ENCODE measurements around the gene CDC42BPA. TPM values are rescaled to one million over a fixed set of nuclear protein-coding genes. Genes with fewer than 3 reads are reported as not detected.

The CDC42BPA gene
- total and polyA plus RNA-seq, 2 of the 13 experiments (the other 11 are each of a cell fraction or from before 2014, with no cell fraction given): 6.5 to 16.0 TPM

DNA sequence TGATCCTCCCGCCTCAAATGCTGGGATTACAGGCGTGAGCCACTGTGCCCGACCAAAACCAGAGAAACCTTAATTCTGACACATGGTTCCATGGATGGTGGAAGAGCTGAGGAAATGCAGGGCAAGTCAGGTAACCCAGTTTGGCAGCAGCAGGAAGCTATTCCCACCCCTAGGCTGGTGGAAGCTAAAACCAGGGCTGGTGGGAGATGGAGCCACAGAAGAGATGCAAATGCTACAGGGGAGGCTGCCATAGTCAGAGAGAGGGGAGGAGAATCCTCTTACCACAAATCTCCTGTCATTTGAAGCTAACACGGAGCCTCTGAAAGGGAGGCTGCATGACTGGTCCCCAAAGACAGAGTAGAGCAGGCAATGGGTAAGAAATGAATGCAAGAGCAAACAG, 4.1 kb upstream of the CDC42BPA start:
- peaks cover 9% of the 10 kb centered on the region for H3K4me1 ChIP-seq (ENCODE audit: insufficient read depth, low read length)
- FAIRE-seq (no peak), ATAC-seq (no peak), DNase-seq (ENCODE audit: low spot score) (no peak)
- H3K79me2 ChIP-seq (ENCODE audit: insufficient read depth, low read length): peaks cover 3% of the 10 kb centered on the region
- H3K36me3 ChIP-seq (replicated peaks in 1 of 2; ENCODE audit: control insufficient read depth in 1 of 2, insufficient read depth in 2 of 2, low read length in 2 of 2): no peaks in the 10 kb centered on the region
- no peak overlapping the region for H2AFZ ChIP-seq (ENCODE audit: low read length)
- no peak overlapping the region for H3K4me3 ChIP-seq (replicated peaks in 1 of 3; ENCODE audit: insufficient read depth in 1 of 3, low read depth in 2 of 3, low read length in 3 of 3)
- BruUV-seq (replicated peaks): no TSS peak
- no peak overlapping the region for H3K27ac ChIP-seq (ENCODE audit: extremely low read length, insufficient read depth, low read length)
- peaks cover 0 to 22% of the 10 kb centered on the region in 2 experiments; a peak in 3 of 5 replicates for H3K27me3 ChIP-seq (ENCODE audit: control insufficient read depth in 1 of 2, insufficient read depth in 2 of 2, low read length in 2 of 2)
- ChIA-PET POLR2A (no interaction called here), CTCF (ENCODE audit: low intra/inter-chr PET ratio, low total read pairs) (no interaction called here)
- intact Hi-C loops (cut with micrococcal nuclease; ENCODE audit: unreplicated experiment) (no loop called here), in situ Hi-C loops (cut with HindIII; ENCODE audit: extremely low pct_ligation_motif_present, low pct_unique_long_range_greater_than_20kb) (no loop called here)
- H3K9ac ChIP-seq (ENCODE audit: insufficient read depth, low read depth, low read length): no peak overlapping the region
- H3K9me3 ChIP-seq (ENCODE audit: low read length): no peaks in the 10 kb centered on the region
- H3K4me2 ChIP-seq (ENCODE audit: low read depth, low read length): no peak overlapping the region
- no peaks in the 10 kb centered on the region for H4K20me1 ChIP-seq (ENCODE audit: insufficient read depth, low read length)
- TF ChIP-seq, protein P1, sequence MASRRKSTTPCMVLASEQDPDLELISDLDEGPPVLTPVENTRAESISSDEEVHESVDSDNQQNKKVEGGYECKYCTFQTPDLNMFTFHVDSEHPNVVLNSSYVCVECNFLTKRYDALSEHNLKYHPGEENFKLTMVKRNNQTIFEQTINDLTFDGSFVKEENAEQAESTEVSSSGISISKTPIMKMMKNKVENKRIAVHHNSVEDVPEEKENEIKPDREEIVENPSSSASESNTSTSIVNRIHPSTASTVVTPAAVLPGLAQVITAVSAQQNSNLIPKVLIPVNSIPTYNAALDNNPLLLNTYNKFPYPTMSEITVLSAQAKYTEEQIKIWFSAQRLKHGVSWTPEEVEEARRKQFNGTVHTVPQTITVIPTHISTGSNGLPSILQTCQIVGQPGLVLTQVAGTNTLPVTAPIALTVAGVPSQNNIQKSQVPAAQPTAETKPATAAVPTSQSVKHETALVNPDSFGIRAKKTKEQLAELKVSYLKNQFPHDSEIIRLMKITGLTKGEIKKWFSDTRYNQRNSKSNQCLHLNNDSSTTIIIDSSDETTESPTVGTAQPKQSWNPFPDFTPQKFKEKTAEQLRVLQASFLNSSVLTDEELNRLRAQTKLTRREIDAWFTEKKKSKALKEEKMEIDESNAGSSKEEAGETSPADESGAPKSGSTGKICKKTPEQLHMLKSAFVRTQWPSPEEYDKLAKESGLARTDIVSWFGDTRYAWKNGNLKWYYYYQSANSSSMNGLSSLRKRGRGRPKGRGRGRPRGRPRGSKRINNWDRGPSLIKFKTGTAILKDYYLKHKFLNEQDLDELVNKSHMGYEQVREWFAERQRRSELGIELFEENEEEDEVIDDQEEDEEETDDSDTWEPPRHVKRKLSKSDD (CRISPR knock-in tag; IDR thresholded peaks at IDR 0.05; ENCODE audit: low read depth): no peak
- no peak for TF ChIP-seq ZNF546 (CRISPR knock-in tag; conservative IDR thresholded peaks at IDR 0.05)
- WGBS (ENCODE audit: low lambda C conversion rate): 42% methylated on average over 4 of the region's 4 CpGs

DNA sequence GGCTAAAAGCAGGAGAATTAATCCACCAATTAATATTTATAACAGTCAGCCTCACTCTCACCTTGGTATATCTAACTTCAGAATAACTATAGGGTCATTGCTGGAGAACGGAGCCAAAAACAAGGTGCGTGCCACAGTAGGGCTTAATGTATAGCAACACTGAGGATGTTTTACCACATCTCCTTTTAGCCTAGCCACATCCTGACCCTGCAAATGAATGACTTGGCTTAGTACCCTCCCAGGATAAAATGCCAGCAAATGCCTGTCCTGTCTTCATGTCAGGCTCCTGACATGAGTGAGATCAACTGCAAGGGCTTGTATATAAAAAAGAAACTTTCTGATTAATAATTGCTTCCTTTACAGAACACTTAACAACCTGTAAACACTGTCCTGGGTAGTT, 2.7 kb upstream of the CDC42BPA start:
- H2AFZ ChIP-seq (ENCODE audit: low read length): no peak overlapping the region
- H3K9me3 ChIP-seq (ENCODE audit: low read length): no peaks in the 10 kb centered on the region
- in situ Hi-C loops (cut with HindIII; ENCODE audit: extremely low pct_ligation_motif_present, low pct_unique_long_range_greater_than_20kb): no loop called here
- H4K20me1 ChIP-seq (ENCODE audit: insufficient read depth, low read length): no peaks in the 10 kb centered on the region; the same call in 1 of the 2 replicates
- no TSS peak for BruUV-seq (replicated peaks)
- no peak for FAIRE-seq
- no peak overlapping the region for H3K27ac ChIP-seq (ENCODE audit: extremely low read length, insufficient read depth, low read length)
- H3K36me3 ChIP-seq (replicated peaks in 1 of 2; ENCODE audit: control insufficient read depth in 1 of 2, insufficient read depth in 2 of 2, low read length in 2 of 2): no peaks in the 10 kb centered on the region
- H3K4me3 ChIP-seq (replicated peaks in 1 of 3; ENCODE audit: insufficient read depth in 1 of 3, low read depth in 2 of 3, low read length in 3 of 3): no peak overlapping the region
- ChIA-PET POLR2A (no interaction called here), CTCF (ENCODE audit: low intra/inter-chr PET ratio, low total read pairs) (no interaction called here)
- H3K9ac ChIP-seq (ENCODE audit: insufficient read depth, low read depth, low read length): no peak overlapping the region
- no peak for ATAC-seq
- peaks cover 9% of the 10 kb centered on the region for H3K4me1 ChIP-seq (ENCODE audit: insufficient read depth, low read length)
- DNase-seq (ENCODE audit: low spot score): no peak
- H3K27me3 ChIP-seq (ENCODE audit: control insufficient read depth in 1 of 2, insufficient read depth in 2 of 2, low read length in 2 of 2): peaks cover 0 to 22% of the 10 kb centered on the region in 2 experiments; a peak in 3 of 5 replicates
- H3K4me2 ChIP-seq (ENCODE audit: low read depth, low read length): no peak overlapping the region
- intact Hi-C loops (cut with micrococcal nuclease; ENCODE audit: unreplicated experiment): no loop called here
- 79% methylated on average over 2 of the region's 2 CpGs for WGBS (ENCODE audit: low lambda C conversion rate)
- H3K79me2 ChIP-seq (ENCODE audit: insufficient read depth, low read length): peaks cover 16% of the 10 kb centered on the region
- TF ChIP-seq ZNF772 (CRISPR knock-in tag; IDR thresholded peaks at IDR 0.05) (no peak), PHB2 (IDR thresholded peaks at IDR 0.05; ENCODE audit: partially characterized antibody) (no peak), CENPT (CRISPR knock-in tag; IDR thresholded peaks at IDR 0.05; ENCODE audit: low read depth) (no peak), ZFP82 (CRISPR knock-in tag; IDR thresholded peaks at IDR 0.05; ENCODE audit: borderline replicate concordance) (no peak), KAT2B (IDR thresholded peaks at IDR 0.05; ENCODE audit: borderline replicate concordance, low read depth, low read length) (no peak), ZNF777 (CRISPR knock-in tag; IDR thresholded peaks at IDR 0.05) (no peak), YEATS4 (CRISPR knock-in tag; IDR thresholded peaks at IDR 0.05; ENCODE audit: borderline replicate concordance) (no peak), ATAD3A (CRISPR knock-in tag; IDR thresholded peaks at IDR 0.05) (no peak), FOXK2 (IDR thresholded peaks at IDR 0.05) (no peak), ZNF564 (CRISPR knock-in tag; IDR thresholded peaks at IDR 0.05) (no peak), CAMTA2 (CRISPR knock-in tag; IDR thresholded peaks at IDR 0.05; ENCODE audit: borderline replicate concordance) (no peak), ZNF335 (CRISPR knock-in tag; IDR thresholded peaks at IDR 0.05) (no peak), TP53 (CRISPR knock-in tag; conservative IDR thresholded peaks at IDR 0.05) (no peak), GATA4 (IDR thresholded peaks at IDR 0.05; ENCODE audit: borderline replicate concordance, low read depth) (no peak)
- TF ChIP-seq, protein P2, sequence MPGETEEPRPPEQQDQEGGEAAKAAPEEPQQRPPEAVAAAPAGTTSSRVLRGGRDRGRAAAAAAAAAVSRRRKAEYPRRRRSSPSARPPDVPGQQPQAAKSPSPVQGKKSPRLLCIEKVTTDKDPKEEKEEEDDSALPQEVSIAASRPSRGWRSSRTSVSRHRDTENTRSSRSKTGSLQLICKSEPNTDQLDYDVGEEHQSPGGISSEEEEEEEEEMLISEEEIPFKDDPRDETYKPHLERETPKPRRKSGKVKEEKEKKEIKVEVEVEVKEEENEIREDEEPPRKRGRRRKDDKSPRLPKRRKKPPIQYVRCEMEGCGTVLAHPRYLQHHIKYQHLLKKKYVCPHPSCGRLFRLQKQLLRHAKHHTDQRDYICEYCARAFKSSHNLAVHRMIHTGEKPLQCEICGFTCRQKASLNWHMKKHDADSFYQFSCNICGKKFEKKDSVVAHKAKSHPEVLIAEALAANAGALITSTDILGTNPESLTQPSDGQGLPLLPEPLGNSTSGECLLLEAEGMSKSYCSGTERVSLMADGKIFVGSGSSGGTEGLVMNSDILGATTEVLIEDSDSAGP (CRISPR knock-in tag; IDR thresholded peaks at IDR 0.05; ENCODE audit: borderline replicate concordance): no peak
